Measurements from ENCODE around the gene MTMR1. TPM values are rescaled to one million over a fixed set of nuclear protein-coding genes. Genes with fewer than 3 reads are reported as not detected.

MTMR1 gene
- total and polyA plus RNA-seq, 2 donors (not counting 3 experiments of a cell fraction or from before 2014, with no cell fraction given), result 17.1 to 20.3 TPM

GRCh38 chrX:150700107-150700506, 6.9 kb downstream of the MTMR1 start:
- H3K4me3 ChIP-seq (replicated peaks in 1 of 3; ENCODE audit: insufficient read depth in 1 of 3, low read depth in 1 of 3, low read length in 3 of 3), result no peak overlapping the region
- intact Hi-C loops (cut with micrococcal nuclease), result no loop called here
- no peaks in the 10 kb centered on the region for H3K9me1 ChIP-seq (replicated peaks; ENCODE audit: control insufficient read depth, extremely low read depth, insufficient read depth, low read length)
- BruUV-seq (replicated peaks), result no TSS peak
- no peak overlapping the region for H2AFZ ChIP-seq (ENCODE audit: low read depth, low read length)
- no peak overlapping the region for H3K9ac ChIP-seq (replicated peaks; ENCODE audit: extremely low read depth, insufficient read depth, low read length)
- no peak overlapping the region for H3K4me2 ChIP-seq (ENCODE audit: insufficient read depth, low read length)
- no peaks in the 10 kb centered on the region for H3K9me3 ChIP-seq (replicated peaks; ENCODE audit: control insufficient read depth, insufficient read depth, low read length)
- CTCF ChIA-PET, result interaction anchor here (1.4 to 3.3 kb wide), 2 partner anchors 15 to 17 kb away, joined by 3 to 10 read pairs; no protein-coding TSS in a partner anchor
- TF ChIP-seq POLR2A (IDR thresholded peaks at IDR 0.05; ENCODE audit: low read depth, low read length) (no peak), MYC (IDR thresholded peaks at IDR 0.05; ENCODE audit: low read depth, low read length) (no peak), MAX (IDR thresholded peaks at IDR 0.05; ENCODE audit: insufficient read depth, insufficient read length) (no peak), GATA2 (IDR thresholded peaks at IDR 0.05; ENCODE audit: insufficient read depth, insufficient read length, low read depth, low read length) (no peak), CTCF (IDR thresholded peaks at IDR 0.05; ENCODE audit: extremely low read depth in 1 of 2, insufficient read depth in 1 of 2, low read depth in 1 of 2, low read length in 2 of 2) (no peak), EZH2 (IDR thresholded peaks at IDR 0.05; ENCODE audit: borderline replicate concordance, low read depth, low read length, severe bottlenecking) (no peak), JUN (IDR thresholded peaks at IDR 0.05; ENCODE audit: borderline replicate concordance, insufficient read depth, insufficient read length, low read depth) (no peak), POLR2AphosphoS5 (IDR thresholded peaks at IDR 0.05; ENCODE audit: insufficient read depth, low read depth, low read length) (no peak), FOS (IDR thresholded peaks at IDR 0.05; ENCODE audit: borderline replicate concordance, insufficient read depth, low read length) (no peak)
- peaks cover 30% of the 10 kb centered on the region for H3K79me2 ChIP-seq (ENCODE audit: control insufficient read depth, insufficient read depth, low read length)
- H3K27ac ChIP-seq (ENCODE audit: insufficient read depth, low read depth, low read length), result no peak overlapping the region
- no peak for FAIRE-seq
- H3K4me1 ChIP-seq (ENCODE audit: control insufficient read depth, extremely low read depth, insufficient read depth, low read length), result peaks cover 15% of the 10 kb centered on the region
- no peaks in the 10 kb centered on the region for H4K20me1 ChIP-seq (replicated peaks; ENCODE audit: control insufficient read depth, extremely low read depth, insufficient read depth, low read length)
- dilution Hi-C loops (cut with MboI; ENCODE audit: extremely low pct_ligation_motif_present, low sequenced_read_pairs), result no loop called here
- POLR2A ChIA-PET, result no interaction called here
- no peaks in the 10 kb centered on the region for H3K36me3 ChIP-seq (ENCODE audit: control insufficient read depth in 2 of 2, extremely low read depth in 1 of 2, insufficient read depth in 2 of 2, low read length in 2 of 2)
- no peaks in the 10 kb centered on the region for H3K27me3 ChIP-seq (ENCODE audit: control insufficient read depth in 2 of 2, insufficient read depth in 2 of 2, low read length in 2 of 2)
- DNase-seq (ENCODE audit: low read depth, low spot score), result no peak

Data from endothelial cell of umbilical vein (primary cell).